H9 (cell line): Measurements from ENCODE around the gene KY. TPM values are rescaled to one million over a fixed set of nuclear protein-coding genes. Genes with fewer than 3 reads are reported as not detected.

Source experiments
- DNase-seq: peaks from one replicate; pipeline ENCODE4 v3.0.0-alpha.2; 2017
- H2AFZ ChIP-seq: one replicate; pipeline ENCODE4 v1.6.1; 2013; ENCODE audit warnings: mild to moderate bottlenecking, low read length, control low read depth, moderate library complexity
- H2AK5ac ChIP-seq: 2 replicates; pipeline ENCODE4 v1.6.1; 2013; ENCODE audit warnings: low read length, control low read depth, mixed read lengths; ENCODE audit not compliant: insufficient read length
- H2BK120ac ChIP-seq: one replicate; pipeline ENCODE4 v1.6.1; 2013; ENCODE audit warnings: low read depth, mild to moderate bottlenecking, low read length, control low read depth, inconsistent platforms; ENCODE audit not compliant: poor library complexity, severe bottlenecking
- H2BK12ac ChIP-seq: 2 replicates; pipeline ENCODE4 v1.6.1; 2013; ENCODE audit warnings: low read length, control low read depth, mixed read lengths, low read depth; ENCODE audit not compliant: insufficient read length
- H2BK15ac ChIP-seq: 2 replicates; pipeline ENCODE4 v1.6.1; 2013; ENCODE audit warnings: low read depth, low read length, control low read depth
- H2BK20ac ChIP-seq: one replicate; pipeline ENCODE4 v1.6.1; 2013; ENCODE audit warnings: low read depth, mild to moderate bottlenecking, low read length, control low read depth, inconsistent platforms; ENCODE audit not compliant: poor library complexity, severe bottlenecking
- H2BK5ac ChIP-seq: 2 replicates; pipeline ENCODE4 v1.6.1; 2013; ENCODE audit warnings: low read length, control low read depth, mixed read lengths; ENCODE audit not compliant: insufficient read length
- H3K14ac ChIP-seq: 2 replicates; pipeline ENCODE4 v1.6.1; 2013; ENCODE audit warnings: low read length, control low read depth; ENCODE audit not compliant: insufficient read depth
- H3K18ac ChIP-seq: 2 replicates; pipeline ENCODE4 v1.6.1; 2013; ENCODE audit warnings: low read depth, mild to moderate bottlenecking, mixed read lengths, low read length, control low read depth; ENCODE audit not compliant: insufficient read length
- H3K23ac ChIP-seq: 2 replicates; pipeline ENCODE4 v1.6.1; 2013; ENCODE audit warnings: low read length, control low read depth, mixed read lengths, low read depth; ENCODE audit not compliant: insufficient read length
- H3K23me2 ChIP-seq: 2 replicates; pipeline ENCODE4 v1.6.1; 2013; ENCODE audit warnings: low read depth, mild to moderate bottlenecking, mixed read lengths, low read length, control low read depth; ENCODE audit not compliant: insufficient read length, poor library complexity, severe bottlenecking
- H3K27ac ChIP-seq: 2 replicates; pipeline ENCODE4 v1.5.1; 2013; ENCODE audit warnings: low read length, control low read depth, mixed read lengths, low read depth; ENCODE audit not compliant: insufficient read length
- H3K27me3 ChIP-seq: 2 replicates; pipeline ENCODE4 v1.6.1; 2013; ENCODE audit warnings: low read length, control low read depth, inconsistent platforms; ENCODE audit not compliant: insufficient read depth
- H3K4ac ChIP-seq: 2 replicates; pipeline ENCODE4 v1.6.1; 2013; ENCODE audit warnings: low read depth, mild to moderate bottlenecking, control low read depth, inconsistent platforms, low read length, moderate library complexity
- H3K4me1 ChIP-seq: 2 replicates; pipeline ENCODE4 v1.6.1; 2013; ENCODE audit warnings: low read length, control low read depth, inconsistent platforms; ENCODE audit not compliant: insufficient read depth
- H3K4me2 ChIP-seq: 2 replicates; pipeline ENCODE4 v1.6.1; 2013; ENCODE audit warnings: low read length, control low read depth, mixed read lengths; ENCODE audit not compliant: insufficient read length, insufficient read depth
- H3K56ac ChIP-seq: 2 replicates; pipeline ENCODE4 v1.6.1; 2013; ENCODE audit warnings: low read depth, mild to moderate bottlenecking, mixed read lengths, low read length, control low read depth; ENCODE audit not compliant: insufficient read length
- H3K79me1 ChIP-seq: 2 replicates; pipeline ENCODE4 v1.6.1; 2013; ENCODE audit warnings: low read depth, mild to moderate bottlenecking, moderate library complexity, low read length, control low read depth, inconsistent platforms; ENCODE audit not compliant: insufficient read depth, poor library complexity, severe bottlenecking
- H3K79me2 ChIP-seq: 2 replicates; pipeline ENCODE4 v1.6.1; 2013; ENCODE audit warnings: low read length, control low read depth, inconsistent platforms; ENCODE audit not compliant: insufficient read depth
- H3K9ac ChIP-seq: 2 replicates; pipeline ENCODE4 v1.6.1; 2013; ENCODE audit warnings: low read length, control low read depth, mixed read lengths; ENCODE audit not compliant: insufficient read length; ENCODE audit errors: extremely low read depth
- H3K9me3 ChIP-seq: one replicate; pipeline ENCODE4 v1.6.1; 2013; ENCODE audit warnings: low read depth, low read length, inconsistent platforms; ENCODE audit not compliant: control insufficient read depth
- H3T11ph ChIP-seq: one replicate; pipeline ENCODE4 v1.6.1; 2013; ENCODE audit warnings: mild to moderate bottlenecking, low read length, control low read depth, inconsistent platforms
- H4K20me1 ChIP-seq: one replicate; pipeline ENCODE4 v1.6.1; 2013; ENCODE audit not compliant: control insufficient read depth, insufficient read length, insufficient read depth
- H4K5ac ChIP-seq: 2 replicates; pipeline ENCODE4 v1.6.1; 2013; ENCODE audit warnings: low read depth, mild to moderate bottlenecking, mixed read lengths, low read length, control low read depth; ENCODE audit not compliant: insufficient read length
- H4K8ac ChIP-seq: replicated peaks from 2 replicates; pipeline ENCODE4 v1.6.1; 2013; ENCODE audit warnings: low read length, control low read depth, mixed read lengths, low read depth; ENCODE audit not compliant: insufficient read length
- H4K91ac ChIP-seq: 2 replicates; pipeline ENCODE4 v1.6.1; 2013; ENCODE audit warnings: low read depth, mild to moderate bottlenecking, moderate library complexity, mixed read lengths, low read length, control low read depth; ENCODE audit not compliant: insufficient read length
- H3K27ac Mint-ChIP-seq, 3 experiments: 2 replicates in 2 of 3; 3 replicates in 1 of 3; pipeline ENCODE4 v1.8.0; 2020 to 2021; ENCODE audit warnings: mixed read lengths in 3 of 3, mild to moderate bottlenecking in 1 of 3, moderate library complexity in 1 of 3
- H3K27me3 Mint-ChIP-seq: 2 replicates; pipeline ENCODE4 v1.8.0; 2021; ENCODE audit warnings: low read depth, mild to moderate bottlenecking, moderate library complexity, mixed read lengths
- H3K36me3 Mint-ChIP-seq, 3 experiments: 2 replicates in 2 of 3; 3 replicates in 1 of 3; pipeline ENCODE4 v1.8.0; 2020 to 2021; ENCODE audit warnings: low read depth in 3 of 3, mixed read lengths in 3 of 3; ENCODE audit not compliant: insufficient read depth in 1 of 3
- H3K4me1 Mint-ChIP-seq, 2 experiments: 2 replicates each; pipeline ENCODE4 v1.8.0; 2020; ENCODE audit warnings: mixed read lengths in 2 of 2
- H3K4me3 Mint-ChIP-seq, 2 experiments: 2 replicates in 1 of 2; 3 replicates in 1 of 2; pipeline ENCODE4 v1.8.0; 2020 to 2021; ENCODE audit warnings: mild to moderate bottlenecking in 2 of 2, mixed read lengths in 2 of 2, moderate library complexity in 1 of 2
- H3K9me3 Mint-ChIP-seq, 2 experiments: 2 replicates in 1 of 2; 3 replicates in 1 of 2; pipeline ENCODE4 v1.8.0; 2020; ENCODE audit warnings: mild to moderate bottlenecking in 2 of 2, mixed read lengths in 2 of 2, moderate library complexity in 1 of 2
- CTCF ChIP-seq: fragments of 200-600 bp; sonication (generic); conservative IDR thresholded peaks from 3 replicates; pipeline ENCODE4 v1.8.0; 2021; ENCODE audit warnings: antibody characterized with exemption, mild to moderate bottlenecking
- WGBS: extraction: QIAGEN DNeasy Blood & Tissue Kit; methylation state at CpG from one replicate; pipeline ENCODE4 v1.1.7; 2013; ENCODE audit warnings: missing lambda C conversion rate, low lambda C conversion rate, mixed read lengths; ENCODE audit not compliant: insufficient read length; ENCODE audit errors: extremely low coverage; 5-methylcytosine and 5-hydroxymethylcytosine counted together
- total RNA-seq: library from RNA; stranded (reverse); gene quantifications from 2 replicates; pipeline ENCODE4 v1.2.1, GENCODE V29; 2021

Gene KY
- total RNA-seq, 1 experiment from 2014 or later: not detected

GRCh38 chr3:134693804-134694203 is 43.0 kb upstream of the KY start:
- Histone ChIP-seq H3K27me3 (peaks cover 19% of the 10 kb centered on the region; the same call in 1 of the 2 replicates), H2AK5ac (no peak overlapping the region), H2BK120ac (no peak overlapping the region), H3K79me1 (no peaks in the 10 kb centered on the region), H3K4me2 (no peak overlapping the region), H3K9ac (no peak overlapping the region), H2BK5ac (no peak overlapping the region), H3K56ac (no peak overlapping the region), H3K23me2 (no peaks in the 10 kb centered on the region), H4K5ac (no peak overlapping the region), H4K91ac (no peak overlapping the region), H3K9me3 (no peaks in the 10 kb centered on the region), H3T11ph (no peak overlapping the region), H4K20me1 (no peaks in the 10 kb centered on the region), H2BK15ac (no peak overlapping the region), H2BK12ac (no peak overlapping the region), H2BK20ac (no peak overlapping the region), H3K79me2 (no peaks in the 10 kb centered on the region), H2AFZ (no peak overlapping the region), H3K4ac (no peak overlapping the region), H3K27ac (no peak overlapping the region), H4K8ac (no peak overlapping the region), H3K14ac (no peak overlapping the region; the same call in 1 of the 2 replicates), H3K18ac (no peak overlapping the region), H3K23ac (no peak overlapping the region), H3K4me1 (no peaks in the 10 kb centered on the region)
- Mint-ChIP-seq H3K4me1 (peaks cover 8 to 13% of the 10 kb centered on the region in 2 experiments), H3K36me3 (no peaks in the 10 kb centered on the region), H3K27ac (no peak overlapping the region), H3K4me3 (no peak overlapping the region), H3K27me3 (peaks cover 89% of the 10 kb centered on the region), H3K9me3 (no peaks in the 10 kb centered on the region)
- TF ChIP-seq CTCF: no peak
- DNase-seq: no peak
- no CpG with 5 or more reads among the region's 7 CpGs for WGBS
